Activated CD4-positive, alpha-beta T cell treated with anti-CD3 and anti-CD28 coated beads, Interleukin-2, amount 50 U/mL, for 16 hours (primary cell): ENCODE results near the gene SNAP91.
"Not testable (repeated sequence)": the region's sequence is repeated elsewhere in the genome, so short reads cannot be mapped to it uniquely, and the experiment has no call there.

Source experiments
- DNase-seq: peaks from one replicate; pipeline ENCODE4 v3.0.0-alpha.2; 2020

The SNAP91 gene

GRCh38 chr6:83708970-83709747, at the start of gene SNAP91:
Gene SNAP91 (minus strand): TSS chr6:83709101. CDS start chr6:83707927, 1,174 bp downstream.
- DNase-seq: peak; percentile 2

- no peak for DNase-seq
Measured at GRCh38 chr6:83758533-83758932, 49.6 kb upstream of the SNAP91 start.

- DNase-seq: no peak
Measured at GRCh38 chr6:83757021-83757420, 48.1 kb upstream of the SNAP91 start.

- DNase-seq: no peak
Measured at GRCh38 chr6:83756565-83756964, 47.7 kb upstream of the SNAP91 start.

- DNase-seq: not testable (repeated sequence)
Measured at GRCh38 chr6:83752375-83752774, 43.5 kb upstream of the SNAP91 start.

GRCh38 chr6:83741089-83741488, 32.2 kb upstream of the SNAP91 start:
- no peak for DNase-seq

GRCh38 chr6:83735461-83735860, 26.6 kb upstream of the SNAP91 start:
- DNase-seq: no peak

- DNase-seq: no peak
Measured at GRCh38 chr6:83729871-83730270, 21.0 kb upstream of the SNAP91 start.

GRCh38 chr6:83722876-83723275, 14.0 kb upstream of the SNAP91 start:
- DNase-seq: no peak

- DNase-seq: no peak
Measured at GRCh38 chr6:83717809-83718208, 8.9 kb upstream of the SNAP91 start.

- no peak for DNase-seq
Measured at GRCh38 chr6:83711958-83712357, 3.1 kb upstream of the SNAP91 start.

GRCh38 chr6:83709748-83710050, 798 bp upstream of the SNAP91 start:
- no peak for DNase-seq

GRCh38 chr6:83708546-83708969, 343 bp downstream of the SNAP91 start:
- DNase-seq: no peak

- no peak for DNase-seq
Measured at GRCh38 chr6:83707829-83708545, 914 bp downstream of the SNAP91 start.

- DNase-seq: no peak
Measured at GRCh38 chr6:83702749-83703148, 6.2 kb downstream of the SNAP91 start.

- no peak for DNase-seq
Measured at GRCh38 chr6:83702077-83702476, 6.8 kb downstream of the SNAP91 start.

- DNase-seq: no peak
Measured at GRCh38 chr6:83696674-83697073, 12.2 kb downstream of the SNAP91 start.

- no peak for DNase-seq
Measured at GRCh38 chr6:83685481-83685880, 23.4 kb downstream of the SNAP91 start.

- DNase-seq: no peak
Measured at GRCh38 chr6:83677791-83678190, 31.1 kb downstream of the SNAP91 start.

GRCh38 chr6:83637953-83638352, 70.9 kb downstream of the SNAP91 start:
- no peak for DNase-seq

GRCh38 chr6:83636800-83637199, 72.1 kb downstream of the SNAP91 start:
- no peak for DNase-seq

GRCh38 chr6:83633609-83634008, 75.3 kb downstream of the SNAP91 start:
- DNase-seq: no peak

GRCh38 chr6:83633149-83633548, 75.8 kb downstream of the SNAP91 start:
- no peak for DNase-seq

GRCh38 chr6:83629908-83630307, 79.0 kb downstream of the SNAP91 start:
- DNase-seq: not testable (repeated sequence)
